Superior temporal gyrus (tissue), 1 donor: ENCODE data around the gene CATSPERD.
"Not testable (repeated sequence)": the region's sequence is repeated elsewhere in the genome, so short reads cannot be mapped to it uniquely, and the experiment has no call there.

Source experiments
- DNase-seq: peaks from one replicate; pipeline ENCODE4 v3.0.0-alpha.2; 2016; ENCODE audit errors: extremely low spot score

The CATSPERD gene

GRCh38 chr19:5698635-5699422 lies 21.6 kb upstream of the CATSPERD start:
- no peak for DNase-seq

GRCh38 chr19:5700455-5701092 lies 19.9 kb upstream of the CATSPERD start:
- DNase-seq = no peak

DNA sequence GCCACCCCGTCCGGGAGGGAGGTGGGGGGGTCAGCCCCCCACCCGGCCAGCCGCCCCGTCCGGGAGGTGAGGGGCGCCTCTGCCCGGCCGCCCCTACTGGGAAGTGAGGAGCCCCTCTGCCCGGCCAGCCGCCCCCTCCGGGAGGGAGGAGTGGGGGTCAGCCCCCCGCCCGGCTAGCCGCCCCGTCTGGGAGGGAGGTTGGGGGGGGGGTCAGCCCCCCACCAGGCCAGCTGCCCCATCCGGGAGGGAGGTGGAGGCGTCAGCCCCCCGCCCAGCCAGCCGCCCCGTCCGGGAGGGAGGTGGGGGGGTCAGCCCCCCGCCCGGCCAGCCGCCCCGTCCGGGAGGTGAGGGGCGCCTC lies 18.4 kb upstream of the CATSPERD start:
- DNase-seq = not testable (repeated sequence)

DNA sequence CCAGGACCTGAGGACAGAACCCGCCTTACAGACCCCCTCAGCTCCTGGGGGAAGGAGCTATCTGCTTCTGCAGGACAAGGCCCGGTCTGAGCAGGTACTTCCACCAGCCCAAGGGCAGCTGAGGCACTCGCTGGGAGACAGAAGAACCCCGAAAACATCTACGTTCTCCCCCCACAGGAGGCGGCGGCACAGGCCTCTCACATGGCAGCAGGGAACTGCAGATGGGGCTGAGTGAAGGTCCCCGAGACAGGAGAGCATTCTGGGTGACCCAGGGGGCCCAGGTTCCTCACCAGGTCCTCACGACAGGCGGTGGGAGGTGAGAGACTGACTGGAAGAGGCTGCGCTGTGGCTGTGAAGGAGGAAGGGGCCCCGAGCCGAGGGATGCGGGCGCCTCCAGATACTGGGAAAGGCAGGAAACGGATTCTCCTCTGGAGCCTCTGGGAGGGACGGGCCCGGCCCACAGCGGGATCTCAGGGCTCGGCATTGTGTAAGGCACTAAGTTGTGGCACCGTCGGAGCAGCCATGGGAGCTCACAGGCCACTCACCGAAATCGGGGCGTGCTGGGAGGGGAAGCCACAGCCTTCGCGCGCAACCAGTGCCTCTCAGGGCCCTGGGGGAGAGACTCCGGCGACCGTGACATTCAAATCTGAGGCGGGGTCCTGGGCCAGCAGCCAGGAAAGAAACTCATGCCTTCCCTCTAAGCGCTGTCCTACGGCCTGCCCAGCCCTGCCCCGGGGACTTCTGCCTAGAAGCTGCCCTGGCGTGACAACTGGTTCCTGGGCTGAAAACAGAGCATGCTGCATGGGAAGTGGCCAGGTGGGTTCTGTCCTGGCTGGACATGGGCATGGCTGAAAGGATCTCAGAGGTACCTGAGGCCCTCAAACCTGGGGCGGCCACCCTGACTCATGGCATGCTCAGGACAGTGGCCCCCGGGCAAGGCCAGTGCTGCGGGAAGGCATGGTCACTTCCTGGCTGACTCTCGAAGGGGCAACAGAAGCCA lies 16.3 kb upstream of the CATSPERD start:
- DNase-seq = no peak

- DNase-seq = no peak
These were observed 14.9 kb upstream of the CATSPERD start for GRCh38 chr19:5705552-5705951.

- no peak for DNase-seq
These were observed 13.4 kb upstream of the CATSPERD start for GRCh38 chr19:5706876-5707573.

GRCh38 chr19:5707576-5708575 lies 12.6 kb upstream of the CATSPERD start:
- DNase-seq = no peak

DNA sequence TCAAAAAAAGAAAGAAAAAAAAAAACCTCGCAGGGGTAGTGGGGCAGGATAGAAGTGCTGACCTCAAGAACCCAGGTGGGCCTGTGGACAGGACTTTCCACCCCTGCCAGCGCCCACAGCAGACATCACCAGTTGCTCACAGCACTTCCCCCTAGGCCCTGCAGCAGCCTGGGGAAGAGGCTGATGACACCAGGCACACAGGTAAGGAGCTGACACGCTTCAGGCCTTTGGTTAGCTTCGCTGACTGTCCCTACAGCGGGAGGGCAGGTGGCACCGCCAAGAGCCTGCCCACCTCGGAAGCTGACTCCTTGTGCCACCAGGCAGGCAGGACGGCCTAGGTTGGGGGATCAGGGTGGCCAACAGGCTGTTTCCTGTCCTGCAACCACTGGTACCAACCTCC lies 9.4 kb upstream of the CATSPERD start:
- no peak for DNase-seq

- DNase-seq = no peak
These were observed 8.7 kb upstream of the CATSPERD start for GRCh38 chr19:5711713-5712161.

- no peak for DNase-seq
These were observed 7.2 kb upstream of the CATSPERD start for GRCh38 chr19:5713228-5713627.

GRCh38 chr19:5714816-5715215 lies 5.6 kb upstream of the CATSPERD start:
- no peak for DNase-seq

DNA sequence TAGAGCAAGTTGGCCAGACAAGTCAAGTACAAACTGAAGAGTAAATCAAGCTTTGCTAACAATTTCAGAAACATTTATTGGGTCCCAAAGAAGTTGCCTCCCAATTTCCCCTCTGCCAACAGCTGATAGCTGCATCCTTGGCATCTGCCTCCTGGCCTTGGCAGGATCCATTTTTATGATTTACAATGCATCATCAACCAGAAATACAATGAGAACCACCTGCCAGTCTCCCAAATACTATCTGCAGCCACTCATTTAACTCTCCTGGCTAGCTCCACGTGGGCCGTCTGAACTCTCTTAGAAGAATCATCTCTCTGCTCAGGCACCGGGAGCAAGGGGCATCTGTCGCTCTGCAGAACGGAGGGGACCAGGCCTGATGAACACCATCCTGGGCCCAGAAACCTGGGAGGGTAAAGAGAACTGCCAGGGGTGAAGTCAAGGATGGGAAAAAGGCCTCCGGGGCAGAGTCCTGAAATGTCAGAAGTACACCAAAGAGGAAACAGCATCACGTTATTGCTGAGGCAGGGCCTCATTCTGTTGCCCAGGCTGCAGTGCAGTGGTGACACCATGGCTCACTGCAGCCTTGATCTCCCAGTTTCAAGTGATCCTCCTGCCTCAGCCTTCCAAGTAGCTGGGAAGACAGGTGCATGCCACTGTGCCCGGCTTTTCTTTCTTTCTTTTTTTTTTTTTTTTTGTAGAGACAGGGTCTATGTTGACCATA lies 3.1 kb upstream of the CATSPERD start:
- DNase-seq = no peak

DNA sequence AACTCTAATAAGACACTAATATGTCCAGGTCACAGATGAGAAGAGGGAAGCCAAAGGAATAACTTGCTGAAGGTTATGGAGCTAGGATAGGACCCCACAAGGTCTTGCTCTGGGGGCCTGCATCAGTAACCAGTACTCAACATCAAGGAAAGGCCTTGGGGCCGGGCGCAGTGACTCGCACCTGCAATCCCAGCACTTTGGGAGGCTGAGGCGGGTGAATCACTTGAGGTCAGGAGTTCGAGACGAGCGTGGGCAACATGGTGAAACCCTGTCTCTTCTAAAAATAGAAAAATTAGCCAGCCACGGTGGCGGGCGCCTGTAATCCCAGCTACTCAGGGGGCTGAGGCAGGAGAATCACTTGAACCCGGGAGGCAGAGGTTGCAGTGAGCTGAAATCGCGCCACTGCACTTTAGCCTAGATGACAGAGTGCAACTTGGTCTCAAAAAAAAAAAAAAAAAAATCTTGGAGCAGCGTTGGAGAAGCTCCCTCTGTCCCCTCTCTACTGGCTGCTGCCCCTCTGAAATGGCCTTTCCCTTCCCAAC lies 2.3 kb upstream of the CATSPERD start:
- no peak for DNase-seq

- no peak for DNase-seq
These were observed 1.7 kb upstream of the CATSPERD start for GRCh38 chr19:5718579-5719273.

GRCh38 chr19:5719274-5719960 lies 1.0 kb upstream of the CATSPERD start:
- DNase-seq = no peak

GRCh38 chr19:5727453-5728050 lies 7.1 kb downstream of the CATSPERD start:
- DNase-seq = no peak

GRCh38 chr19:5733172-5733571 lies 12.7 kb downstream of the CATSPERD start:
- DNase-seq = not testable (repeated sequence)

GRCh38 chr19:5738423-5738822 lies 18.0 kb downstream of the CATSPERD start:
- no peak for DNase-seq
